ENCODE results near the gene KCNT2.

Gene KCNT2

DNA sequence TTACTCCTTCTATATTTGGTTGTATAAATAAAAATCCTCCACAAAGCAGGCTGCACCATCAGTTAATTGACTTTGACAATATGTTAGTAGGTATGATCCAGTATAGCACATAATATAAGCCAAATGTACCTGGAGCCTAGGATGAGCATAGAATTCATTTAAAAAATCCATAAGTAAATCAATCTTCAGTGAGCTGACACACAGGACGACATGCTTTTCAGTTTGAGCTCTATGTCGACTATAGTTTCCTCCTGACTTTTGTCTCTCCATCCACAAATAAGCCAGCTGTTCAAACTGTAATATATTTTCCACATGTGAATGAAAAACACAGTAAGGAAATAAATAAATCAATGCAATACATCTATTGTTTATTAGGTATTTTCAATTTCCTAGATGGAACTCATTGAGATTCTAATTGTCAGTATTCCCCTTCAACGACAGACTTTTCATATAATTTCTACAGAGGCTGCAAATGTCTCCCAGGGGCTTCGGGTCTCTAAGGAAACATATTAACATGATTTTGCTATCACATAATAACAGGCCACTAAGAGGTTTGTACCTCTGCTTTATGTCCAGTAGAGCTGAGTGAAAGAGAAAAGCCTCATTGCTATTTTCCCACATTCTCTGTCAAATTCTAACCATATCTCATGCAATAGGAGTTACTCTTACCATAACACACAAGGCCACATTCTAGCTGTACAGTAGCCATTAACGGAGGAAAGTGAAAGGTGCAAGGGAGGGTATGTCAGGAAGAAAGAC, 180.1 kb downstream of the KCNT2 start:
- Mint-ChIP-seq H3K4me3 (no peak overlapping the region), H3K9me3 (no peaks in the 10 kb centered on the region), H3K27me3 (no peaks in the 10 kb centered on the region), H3K4me1 (no peaks in the 10 kb centered on the region), H3K27ac (no peak overlapping the region), H3K36me3 (ENCODE audit: low read depth) (no peaks in the 10 kb centered on the region)
- no peak for DNase-seq
- ATAC-seq, result no peak

- Mint-ChIP-seq H3K27me3 (no peaks in the 10 kb centered on the region), H3K27ac (no peak overlapping the region), H3K4me3 (no peak overlapping the region), H3K36me3 (ENCODE audit: low read depth) (no peaks in the 10 kb centered on the region), H3K9me3 (no peaks in the 10 kb centered on the region), H3K4me1 (no peaks in the 10 kb centered on the region)
- ATAC-seq (no peak), DNase-seq (no peak)
Observed at GRCh38 chr1:196425513-196425912, 182.7 kb downstream of the KCNT2 start.

DNA sequence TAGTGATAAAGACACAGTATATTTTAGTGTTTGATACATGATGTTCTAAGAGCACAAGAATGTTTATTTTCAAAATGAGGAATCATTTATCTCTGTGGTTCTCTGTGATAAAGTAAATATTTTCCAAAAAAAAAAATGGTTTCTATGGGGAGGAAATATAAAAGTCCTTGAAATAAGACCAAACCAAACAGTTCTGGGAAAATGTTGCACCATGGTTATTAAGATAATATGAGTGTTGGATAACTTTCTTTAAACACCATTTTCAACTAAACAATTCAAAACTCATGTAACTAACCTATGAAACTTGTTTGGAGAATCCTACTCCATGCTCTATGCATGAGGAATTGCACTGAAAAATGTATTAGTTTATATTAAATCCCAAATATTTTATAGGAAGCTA, 184.6 kb downstream of the KCNT2 start:
- no peak for DNase-seq
- Mint-ChIP-seq H3K4me1 (no peaks in the 10 kb centered on the region), H3K36me3 (ENCODE audit: low read depth) (no peaks in the 10 kb centered on the region), H3K27me3 (no peaks in the 10 kb centered on the region), H3K27ac (no peak overlapping the region), H3K4me3 (no peak overlapping the region), H3K9me3 (no peaks in the 10 kb centered on the region)
- ATAC-seq, result no peak

DNA sequence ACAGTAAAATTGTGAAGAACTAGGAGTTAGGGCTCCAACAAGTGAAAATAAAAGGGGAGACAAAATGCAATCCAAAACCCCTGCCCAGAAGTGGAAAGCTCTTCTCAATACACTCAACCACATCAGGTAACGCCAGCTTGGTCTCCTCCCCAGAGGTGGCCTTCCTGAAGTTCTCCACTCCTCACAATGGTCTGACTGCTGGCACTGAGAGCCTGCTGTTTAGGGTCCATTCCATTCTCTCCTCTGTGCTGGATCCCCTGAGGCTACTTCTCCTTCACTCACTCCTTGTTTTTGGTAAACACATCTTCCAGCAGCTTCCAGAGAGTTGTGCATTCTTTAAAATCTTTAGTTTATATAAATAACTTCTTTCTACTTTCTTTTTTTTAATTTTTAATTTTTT, 189.5 kb downstream of the KCNT2 start:
- H3K4me3 Mint-ChIP-seq, result no peak overlapping the region
- no peaks in the 10 kb centered on the region for H3K36me3 Mint-ChIP-seq (ENCODE audit: low read depth)
- ATAC-seq (no peak), DNase-seq (no peak)
- H3K4me1 Mint-ChIP-seq, result no peaks in the 10 kb centered on the region
- H3K9me3 Mint-ChIP-seq, result no peaks in the 10 kb centered on the region
- H3K27me3 Mint-ChIP-seq, result no peaks in the 10 kb centered on the region
- H3K27ac Mint-ChIP-seq, result no peak overlapping the region

GRCh38 chr1:196415978-196416377, 192.3 kb downstream of the KCNT2 start:
- Mint-ChIP-seq H3K36me3 (ENCODE audit: low read depth) (no peaks in the 10 kb centered on the region), H3K9me3 (peaks cover 2% of the 10 kb centered on the region), H3K4me3 (no peak overlapping the region), H3K4me1 (no peaks in the 10 kb centered on the region), H3K27ac (no peak overlapping the region), H3K27me3 (peaks cover 2% of the 10 kb centered on the region)
- no peak for ATAC-seq
- no peak for DNase-seq

- Mint-ChIP-seq H3K27ac (no peak overlapping the region), H3K9me3 (peaks cover 3% of the 10 kb centered on the region), H3K4me1 (no peaks in the 10 kb centered on the region), H3K27me3 (peaks cover 2% of the 10 kb centered on the region), H3K36me3 (ENCODE audit: low read depth) (no peaks in the 10 kb centered on the region), H3K4me3 (no peak overlapping the region)
- DNase-seq (no peak), ATAC-seq (no peak)
Observed at GRCh38 chr1:196412326-196412725, 195.9 kb downstream of the KCNT2 start.

- peaks cover 2% of the 10 kb centered on the region for H3K27me3 Mint-ChIP-seq
- no peak overlapping the region for H3K27ac Mint-ChIP-seq
- H3K36me3 Mint-ChIP-seq (ENCODE audit: low read depth), result no peaks in the 10 kb centered on the region
- no peak for ATAC-seq
- no peak for DNase-seq
- peaks cover 3% of the 10 kb centered on the region for H3K9me3 Mint-ChIP-seq
- no peak overlapping the region for H3K4me3 Mint-ChIP-seq
- H3K4me1 Mint-ChIP-seq, result no peaks in the 10 kb centered on the region
Observed at GRCh38 chr1:196410768-196411167, 197.5 kb downstream of the KCNT2 start.

DNA sequence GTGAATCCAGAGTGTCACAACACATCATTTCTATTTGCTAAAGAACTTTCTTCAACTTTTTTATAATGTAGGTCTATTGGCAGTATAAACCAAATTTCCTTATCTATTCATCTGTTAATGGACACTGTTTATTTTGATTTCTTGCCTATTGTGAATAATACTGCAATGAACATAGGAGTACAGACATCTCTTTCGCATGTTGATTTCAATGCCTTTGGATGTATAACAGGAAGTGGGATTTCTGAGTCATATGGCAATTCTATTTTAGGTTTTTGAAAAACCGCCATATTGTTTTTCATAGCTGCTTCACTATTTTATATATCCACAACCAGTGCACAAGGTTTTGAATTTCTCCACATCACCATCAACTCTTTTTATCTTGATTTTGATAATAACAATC, 198.7 kb downstream of the KCNT2 start:
- Mint-ChIP-seq H3K36me3 (ENCODE audit: low read depth) (no peaks in the 10 kb centered on the region), H3K4me3 (no peak overlapping the region), H3K9me3 (peaks cover 3% of the 10 kb centered on the region), H3K4me1 (no peaks in the 10 kb centered on the region), H3K27me3 (peaks cover 2% of the 10 kb centered on the region), H3K27ac (no peak overlapping the region)
- ATAC-seq, result no peak
- no peak for DNase-seq

GRCh38 chr1:196407358-196408051, 200.7 kb downstream of the KCNT2 start:
- ATAC-seq (no peak), DNase-seq (no peak)
- no peaks in the 10 kb centered on the region for H3K4me1 Mint-ChIP-seq
- H3K27me3 Mint-ChIP-seq, result peaks cover 2% of the 10 kb centered on the region
- H3K36me3 Mint-ChIP-seq (ENCODE audit: low read depth), result no peaks in the 10 kb centered on the region
- no peak overlapping the region for H3K27ac Mint-ChIP-seq
- no peak overlapping the region for H3K4me3 Mint-ChIP-seq
- peaks cover 3% of the 10 kb centered on the region for H3K9me3 Mint-ChIP-seq

DNA sequence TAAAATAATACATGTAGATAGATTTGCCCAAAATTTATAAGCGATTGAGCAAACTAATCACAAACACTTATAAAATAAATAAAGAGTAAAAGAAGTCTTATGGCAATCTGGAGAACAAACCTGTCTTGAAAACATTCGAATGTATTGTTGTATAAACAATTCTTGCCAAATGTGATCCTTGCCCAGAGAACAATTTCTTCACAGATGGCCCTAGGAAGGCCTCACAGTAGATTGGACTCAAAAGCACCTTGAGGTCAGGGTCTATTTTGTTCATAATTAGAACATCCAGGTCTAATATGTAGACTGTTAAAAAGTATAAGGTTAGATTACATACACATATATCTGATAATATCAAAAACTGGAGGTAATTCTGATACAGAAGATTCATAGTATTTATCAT, 202.4 kb downstream of the KCNT2 start:
- Mint-ChIP-seq H3K27ac (no peak overlapping the region), H3K27me3 (no peaks in the 10 kb centered on the region), H3K9me3 (no peaks in the 10 kb centered on the region), H3K4me1 (no peaks in the 10 kb centered on the region), H3K36me3 (ENCODE audit: low read depth) (no peaks in the 10 kb centered on the region), H3K4me3 (no peak overlapping the region)
- DNase-seq (no peak), ATAC-seq (no peak)

DNA sequence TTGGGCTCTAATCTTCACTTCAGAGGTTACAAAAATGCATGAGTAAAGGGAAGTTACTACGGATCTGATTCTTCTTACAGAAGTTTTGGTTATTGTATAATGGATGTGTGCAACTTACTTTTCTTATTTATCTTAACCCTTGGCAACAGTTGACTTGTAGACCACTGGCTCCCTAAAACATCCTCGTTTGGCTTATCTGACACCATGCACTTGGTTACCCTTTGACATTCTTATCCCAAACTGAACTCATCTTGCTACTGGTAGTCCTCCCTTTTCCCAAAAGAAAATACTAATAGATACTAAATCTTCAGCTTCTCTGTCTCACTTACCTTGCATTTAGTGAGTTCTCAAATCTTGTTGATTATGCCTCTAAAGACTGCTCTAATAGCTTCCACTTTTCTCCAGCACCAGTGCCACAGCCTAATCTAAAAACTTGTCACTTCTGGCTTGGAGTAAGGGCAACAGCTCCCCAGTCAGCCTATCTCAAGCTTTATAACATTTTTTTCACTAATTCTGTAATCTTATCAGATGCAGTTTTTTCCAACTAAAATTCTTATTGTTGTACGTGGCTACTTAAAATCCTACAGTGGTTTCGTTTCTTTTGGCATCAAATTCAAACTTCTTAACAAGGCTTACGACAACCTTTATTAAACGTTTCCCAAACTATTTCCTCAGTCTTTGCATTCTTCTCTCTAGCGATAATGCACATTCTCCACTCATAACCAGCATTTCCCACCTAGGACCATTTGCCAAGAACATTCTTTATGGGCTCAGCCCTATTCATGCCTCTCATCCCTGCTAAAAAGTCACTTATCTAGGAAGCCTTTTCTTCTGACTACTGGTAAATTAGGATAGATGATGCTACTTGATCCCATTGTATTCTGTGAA, 204.2 kb downstream of the KCNT2 start:
- Mint-ChIP-seq H3K4me1 (no peaks in the 10 kb centered on the region), H3K4me3 (no peak overlapping the region), H3K27ac (no peak overlapping the region), H3K36me3 (ENCODE audit: low read depth) (no peaks in the 10 kb centered on the region), H3K27me3 (no peaks in the 10 kb centered on the region), H3K9me3 (no peaks in the 10 kb centered on the region)
- no peak for ATAC-seq
- no peak for DNase-seq

DNA sequence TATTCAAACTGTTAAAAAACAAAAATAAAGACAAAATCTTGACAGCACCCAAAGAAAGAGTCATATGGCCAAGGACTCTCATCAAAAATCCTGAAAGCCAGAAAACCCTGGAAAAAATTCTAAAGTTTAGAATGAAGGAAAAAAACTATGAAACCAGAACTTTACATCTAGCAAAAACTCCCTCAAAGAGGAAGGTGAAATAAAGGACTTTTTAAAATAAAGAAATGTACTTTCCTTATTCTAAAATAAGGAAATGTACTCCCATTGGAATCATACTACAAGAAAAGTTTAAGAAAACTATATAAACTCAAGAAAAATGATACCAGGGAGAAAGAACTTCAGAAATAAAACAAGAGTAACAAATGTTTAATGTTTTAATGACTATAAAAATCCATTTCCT, 206.3 kb downstream of the KCNT2 start:
- Mint-ChIP-seq H3K9me3 (no peaks in the 10 kb centered on the region), H3K27ac (no peak overlapping the region), H3K36me3 (ENCODE audit: low read depth) (no peaks in the 10 kb centered on the region), H3K4me3 (no peak overlapping the region), H3K27me3 (no peaks in the 10 kb centered on the region), H3K4me1 (no peaks in the 10 kb centered on the region)
- no peak for DNase-seq
- ATAC-seq, result no peak

DNA sequence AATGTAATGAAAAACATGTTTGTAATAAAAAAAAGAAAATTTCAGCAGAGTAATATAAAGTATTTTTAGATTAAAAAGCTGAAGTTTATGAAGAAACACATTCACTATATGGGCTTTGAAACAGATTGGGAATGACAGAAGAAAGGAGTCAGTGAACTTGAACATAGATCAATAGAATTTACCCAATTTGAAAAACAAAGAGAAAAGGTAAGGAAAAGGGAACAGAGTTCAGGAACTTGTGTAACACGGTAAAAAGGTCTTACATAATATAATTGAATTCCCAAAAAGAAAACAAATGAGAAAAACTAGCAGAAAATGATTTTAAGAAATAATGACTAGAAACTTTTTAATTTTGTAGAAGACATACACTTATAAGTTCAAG, 206.8 kb downstream of the KCNT2 start:
- no peak for ATAC-seq
- H3K9me3 Mint-ChIP-seq, result no peaks in the 10 kb centered on the region
- H3K27me3 Mint-ChIP-seq, result no peaks in the 10 kb centered on the region
- DNase-seq, result no peak
- H3K27ac Mint-ChIP-seq, result no peak overlapping the region
- H3K4me3 Mint-ChIP-seq, result no peak overlapping the region
- H3K4me1 Mint-ChIP-seq, result no peaks in the 10 kb centered on the region
- no peaks in the 10 kb centered on the region for H3K36me3 Mint-ChIP-seq (ENCODE audit: low read depth)

GRCh38 chr1:196400478-196401451, 207.5 kb downstream of the KCNT2 start:
- Mint-ChIP-seq H3K4me1 (no peaks in the 10 kb centered on the region), H3K4me3 (no peak overlapping the region), H3K27me3 (no peaks in the 10 kb centered on the region), H3K36me3 (ENCODE audit: low read depth) (no peaks in the 10 kb centered on the region), H3K9me3 (no peaks in the 10 kb centered on the region), H3K27ac (no peak overlapping the region)
- DNase-seq, result no peak
- ATAC-seq, result no peak

Measured in activated naive CD8-positive, alpha-beta T cell treated with anti-CD3 and anti-CD28 coated beads, Interleukin-2, amount 50 U/mL, for 24 hours (primary cell).